ENCODE measurements around the gene FARSA. TPM values are rescaled to one million over a fixed set of nuclear protein-coding genes. Genes with fewer than 3 reads are reported as not detected.

FARSA gene
- total RNA-seq, 1 experiment from 2014 or later = 65.8 TPM

- peaks cover 71% of the 10 kb centered on the region for H3K36me3 ChIP-seq
- H3K27ac ChIP-seq = no peak overlapping the region
- DNase-seq = no peak
- no peak overlapping the region for H3K4me3 ChIP-seq
- peaks cover 12% of the 10 kb centered on the region for H3K4me1 ChIP-seq
- no peaks in the 10 kb centered on the region for H3K27me3 ChIP-seq
- no peaks in the 10 kb centered on the region for H3K9me3 ChIP-seq (replicated peaks)
Observed at GRCh38 chr19:12947702-12948611, 14.4 kb upstream of the FARSA start.

- peak overlapping the region; percentile 70 for H3K4me3 ChIP-seq
- H3K36me3 ChIP-seq = peaks cover 73% of the 10 kb centered on the region
- peaks cover 2% of the 10 kb centered on the region; the same call in 1 of the 2 replicates for H3K4me1 ChIP-seq
- DNase-seq = no peak
- H3K9me3 ChIP-seq (replicated peaks) = no peaks in the 10 kb centered on the region
- H3K27me3 ChIP-seq = no peaks in the 10 kb centered on the region
- H3K27ac ChIP-seq = peak overlapping the region; percentile 80
Observed at GRCh38 chr19:12946731-12947496, 13.4 kb upstream of the FARSA start.

GRCh38 chr19:12946092-12946721 lies 12.7 kb upstream of the FARSA start:
- peak; percentile 89 to 90 for DNase-seq
- Histone ChIP-seq H3K36me3 (peaks cover 73% of the 10 kb centered on the region), H3K27ac (peak overlapping the region; percentile 80), H3K4me1 (no peaks in the 10 kb centered on the region; the same call in 1 of the 2 replicates), H3K4me3 (peak overlapping the region; percentile 70), H3K27me3 (no peaks in the 10 kb centered on the region), H3K9me3 (replicated peaks) (no peaks in the 10 kb centered on the region)

GRCh38 chr19:12945479-12946091 lies 12.1 kb upstream of the FARSA start, which contains the start of gene RAD23A:
TSS of gene RAD23A (plus strand) at chr19:12945862. CDS start at chr19:12945949, 87 bp downstream.
- no peaks in the 10 kb centered on the region for H3K27me3 ChIP-seq
- peak within 1 kb of the TSS; percentile 70 for H3K4me3 ChIP-seq
- peak within 1 kb of the TSS; percentile 80 for H3K27ac ChIP-seq
- H3K4me1 ChIP-seq = no peaks in the 10 kb centered on the region; the same call in 1 of the 2 replicates
- DNase-seq = peak; percentile 99 to 100
- H3K9me3 ChIP-seq (replicated peaks) = no peaks in the 10 kb centered on the region
- peaks cover 73% of the 10 kb centered on the region for H3K36me3 ChIP-seq

GRCh38 chr19:12944104-12944674 lies 10.7 kb upstream of the FARSA start:
- DNase-seq = no peak
- Histone ChIP-seq H3K4me3 (no peak overlapping the region), H3K9me3 (replicated peaks) (no peaks in the 10 kb centered on the region), H3K4me1 (peaks cover 11% of the 10 kb centered on the region), H3K36me3 (peaks cover 74% of the 10 kb centered on the region), H3K27ac (no peak overlapping the region), H3K27me3 (no peaks in the 10 kb centered on the region)

GRCh38 chr19:12943437-12944044 lies 10.0 kb upstream of the FARSA start:
- H3K4me1 ChIP-seq = peaks cover 11% of the 10 kb centered on the region
- H3K9me3 ChIP-seq (replicated peaks) = no peaks in the 10 kb centered on the region
- H3K36me3 ChIP-seq = peaks cover 70% of the 10 kb centered on the region
- no peaks in the 10 kb centered on the region for H3K27me3 ChIP-seq
- H3K27ac ChIP-seq = no peak overlapping the region
- no peak overlapping the region for H3K4me3 ChIP-seq
- DNase-seq = no peak

GRCh38 chr19:12940897-12941296 lies 7.4 kb upstream of the FARSA start:
- H3K9me3 ChIP-seq (replicated peaks) = no peaks in the 10 kb centered on the region
- H3K4me3 ChIP-seq = no peak overlapping the region
- peaks cover 56% of the 10 kb centered on the region for H3K36me3 ChIP-seq
- no peaks in the 10 kb centered on the region for H3K27me3 ChIP-seq
- H3K27ac ChIP-seq = no peak overlapping the region
- peaks cover 15% of the 10 kb centered on the region for H3K4me1 ChIP-seq
- no peak for DNase-seq

- H3K4me3 ChIP-seq = peak overlapping the region; percentile 90
- H3K9me3 ChIP-seq (replicated peaks) = no peaks in the 10 kb centered on the region
- peaks cover 55% of the 10 kb centered on the region for H3K36me3 ChIP-seq
- no peaks in the 10 kb centered on the region for H3K27me3 ChIP-seq
- H3K27ac ChIP-seq = no peak overlapping the region
- peaks cover 15% of the 10 kb centered on the region for H3K4me1 ChIP-seq
- no peak for DNase-seq
Observed at GRCh38 chr19:12939975-12940423, 6.5 kb upstream of the FARSA start.

GRCh38 chr19:12938779-12939601 lies 5.5 kb upstream of the FARSA start:
- peaks cover 46% of the 10 kb centered on the region for H3K36me3 ChIP-seq
- DNase-seq = peak; percentile 59

GRCh38 chr19:12937927-12938778 lies 4.6 kb upstream of the FARSA start, which contains the start of gene CALR:
TSS of gene CALR (plus strand) at chr19:12938609. CDS start at chr19:12938680, 71 bp downstream.
- DNase-seq = peak; percentile 100
- H3K4me1 ChIP-seq = peaks cover 19% of the 10 kb centered on the region
- no peaks in the 10 kb centered on the region for H3K9me3 ChIP-seq (replicated peaks)
- peak within 1 kb of the TSS; percentile 57 for H3K27ac ChIP-seq
- peak within 1 kb of the TSS; percentile 90 for H3K4me3 ChIP-seq
- H3K27me3 ChIP-seq = no peaks in the 10 kb centered on the region
- peaks cover 39% of the 10 kb centered on the region for H3K36me3 ChIP-seq

More at GRCh38 chr19:12938779-12939601, 5.5 kb upstream of the FARSA start:
- peak overlapping the region; percentile 50 for H3K27ac ChIP-seq
- peaks cover 17% of the 10 kb centered on the region for H3K4me1 ChIP-seq
- H3K27me3 ChIP-seq = no peaks in the 10 kb centered on the region
- peak overlapping the region; percentile 90 for H3K4me3 ChIP-seq
- no peaks in the 10 kb centered on the region for H3K9me3 ChIP-seq (replicated peaks)

- Histone ChIP-seq H3K4me3 (peak overlapping the region; percentile 90), H3K27me3 (no peaks in the 10 kb centered on the region), H3K36me3 (peaks cover 33% of the 10 kb centered on the region), H3K27ac (peak overlapping the region; percentile 57), H3K4me1 (peaks cover 22% of the 10 kb centered on the region), H3K9me3 (replicated peaks) (no peaks in the 10 kb centered on the region)
- peak; percentile 78 to 82 for DNase-seq
Observed at GRCh38 chr19:12937093-12937926, 3.8 kb upstream of the FARSA start.
